Right lobe of liver (tissue), 4 donors: ENCODE measurements around the gene CWC27.

Source experiments
- POLR2A ChIP-seq: fragments of 450-650 bp; IDR thresholded peaks from one replicate; pipeline ENCODE4 v1.6.1; 2017; ENCODE audit warnings: antibody characterized with exemption, mild to moderate bottlenecking
- TF ChIP-seq, protein P1 (sequence below), 4 donors: fragments of 200-600 bp in 3 of 4; fragments of 450-650 bp in 1 of 4; IDR thresholded peaks; one replicate each; pipeline versions ENCODE4 v1.5.1 to v1.8.0; 2016 to 2022; ENCODE audit warnings: antibody characterized with exemption in 4 of 4, mild to moderate bottlenecking in 2 of 4
- donor health status: DM: no; HTN: no; CAD: no.
- donor health status: DM: no; HTN: no; CAD: no.
- donor health status: DM: no; HTN: yes; CAD: no.

DNA sequence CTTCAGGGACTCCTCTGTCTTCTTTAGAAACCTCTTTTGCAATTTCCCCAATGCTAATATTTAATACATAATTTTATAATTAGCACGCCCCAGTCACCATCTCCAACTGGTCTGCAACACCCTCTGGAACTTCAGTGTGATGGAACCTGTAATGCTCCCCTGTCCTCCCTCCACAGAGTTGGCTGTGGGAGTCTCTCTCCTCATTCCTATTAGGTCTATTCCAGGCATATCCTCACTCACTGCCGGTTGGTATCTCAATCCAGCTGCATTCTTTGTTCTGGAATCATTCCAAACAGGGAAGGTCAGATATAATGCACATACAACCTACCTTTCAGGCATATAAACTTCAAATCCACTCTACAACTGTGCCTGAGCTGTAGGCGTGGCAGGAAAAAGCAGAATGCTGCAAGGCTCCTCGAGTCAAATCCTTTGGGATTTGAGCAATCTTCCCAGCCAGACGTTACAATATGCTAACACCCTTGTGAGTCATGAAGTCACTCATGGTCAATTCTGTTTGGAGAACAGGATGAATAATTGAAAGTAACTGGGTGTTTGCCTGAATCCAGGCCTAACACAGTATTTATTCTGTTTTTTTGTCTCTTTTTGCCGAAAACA, 293.8 kb downstream of the CWC27 start:
- TF ChIP-seq POLR2A: no peak
- TF ChIP-seq, protein P1, sequence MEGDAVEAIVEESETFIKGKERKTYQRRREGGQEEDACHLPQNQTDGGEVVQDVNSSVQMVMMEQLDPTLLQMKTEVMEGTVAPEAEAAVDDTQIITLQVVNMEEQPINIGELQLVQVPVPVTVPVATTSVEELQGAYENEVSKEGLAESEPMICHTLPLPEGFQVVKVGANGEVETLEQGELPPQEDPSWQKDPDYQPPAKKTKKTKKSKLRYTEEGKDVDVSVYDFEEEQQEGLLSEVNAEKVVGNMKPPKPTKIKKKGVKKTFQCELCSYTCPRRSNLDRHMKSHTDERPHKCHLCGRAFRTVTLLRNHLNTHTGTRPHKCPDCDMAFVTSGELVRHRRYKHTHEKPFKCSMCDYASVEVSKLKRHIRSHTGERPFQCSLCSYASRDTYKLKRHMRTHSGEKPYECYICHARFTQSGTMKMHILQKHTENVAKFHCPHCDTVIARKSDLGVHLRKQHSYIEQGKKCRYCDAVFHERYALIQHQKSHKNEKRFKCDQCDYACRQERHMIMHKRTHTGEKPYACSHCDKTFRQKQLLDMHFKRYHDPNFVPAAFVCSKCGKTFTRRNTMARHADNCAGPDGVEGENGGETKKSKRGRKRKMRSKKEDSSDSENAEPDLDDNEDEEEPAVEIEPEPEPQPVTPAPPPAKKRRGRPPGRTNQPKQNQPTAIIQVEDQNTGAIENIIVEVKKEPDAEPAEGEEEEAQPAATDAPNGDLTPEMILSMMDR (IDR thresholded peaks at IDR 0.05): no peak
